BE2C (cell line): ENCODE results near the gene TMEM121B.

ENCODE experiments used
- DNase-seq: peaks from one replicate; pipeline ENCODE4 v3.0.0-alpha.2; 2020
- H3K27me3 ChIP-seq: fragments of 250-450 bp; sonication (Bioruptor Pico); 2 replicates; pipeline ENCODE4 v1.5.1; 2020; ENCODE audit warnings: mild to moderate bottlenecking
- H3K36me3 ChIP-seq: fragments of 250-450 bp; sonication (Bioruptor Pico); 2 replicates; pipeline ENCODE4 v1.5.1; 2020; ENCODE audit warnings: mild to moderate bottlenecking
- H3K4me1 ChIP-seq: fragments of 250-450 bp; sonication (Bioruptor Pico); 2 replicates; pipeline ENCODE4 v1.5.1; 2020
- H3K4me3 ChIP-seq: 2 replicates; pipeline ENCODE4 v1.5.1; 2011; ENCODE audit warnings: low read depth, low read length
- H3K9me3 ChIP-seq: fragments of 250-450 bp; sonication (Bioruptor Pico); 2 replicates; pipeline ENCODE4 v1.5.1; 2020
- CTCF ChIP-seq: IDR thresholded peaks from 2 replicates; pipeline ENCODE4 v1.5.1; 2012; ENCODE audit warnings: mild to moderate bottlenecking, low read depth, low read length

The TMEM121B gene

GRCh38 chr22:17140826-17141766 is 19.9 kb upstream of the TMEM121B start:
- DNase-seq: no peak
- Histone ChIP-seq H3K9me3 (no peaks in the 10 kb centered on the region), H3K4me3 (no peak overlapping the region), H3K4me1 (no peaks in the 10 kb centered on the region), H3K36me3 (peaks cover 32% of the 10 kb centered on the region), H3K27me3 (no peaks in the 10 kb centered on the region)
- no peak for TF ChIP-seq CTCF

GRCh38 chr22:17140022-17140421 is 18.9 kb upstream of the TMEM121B start:
- Histone ChIP-seq H3K27me3 (no peaks in the 10 kb centered on the region), H3K9me3 (no peaks in the 10 kb centered on the region), H3K4me3 (no peak overlapping the region), H3K4me1 (no peaks in the 10 kb centered on the region), H3K36me3 (peaks cover 30% of the 10 kb centered on the region)
- DNase-seq: no peak
- TF ChIP-seq CTCF: no peak

DNA sequence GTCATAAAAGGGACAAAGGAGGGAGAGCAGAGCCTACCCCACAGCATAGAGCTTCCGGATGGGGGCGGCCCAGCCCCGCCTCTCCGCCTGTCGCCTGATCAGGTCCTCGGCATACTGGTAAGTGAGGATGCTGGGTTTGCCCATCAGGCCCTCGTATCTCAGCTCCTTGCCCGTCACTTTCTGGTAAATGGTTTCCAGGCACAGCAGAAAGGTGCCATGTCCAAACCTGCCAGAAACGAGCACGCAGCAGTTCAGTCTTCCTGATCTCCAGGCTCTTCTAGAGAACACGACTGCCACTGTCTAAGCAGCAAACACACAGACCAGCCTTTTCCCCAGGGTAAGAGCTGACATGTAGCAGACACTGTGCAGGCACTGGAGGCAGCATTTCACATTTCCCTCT is 17.4 kb upstream of the TMEM121B start:
- TF ChIP-seq CTCF: no peak
- Histone ChIP-seq H3K4me3 (no peak overlapping the region), H3K36me3 (peaks cover 25% of the 10 kb centered on the region), H3K9me3 (no peaks in the 10 kb centered on the region), H3K4me1 (no peaks in the 10 kb centered on the region), H3K27me3 (no peaks in the 10 kb centered on the region)
- no peak for DNase-seq

DNA sequence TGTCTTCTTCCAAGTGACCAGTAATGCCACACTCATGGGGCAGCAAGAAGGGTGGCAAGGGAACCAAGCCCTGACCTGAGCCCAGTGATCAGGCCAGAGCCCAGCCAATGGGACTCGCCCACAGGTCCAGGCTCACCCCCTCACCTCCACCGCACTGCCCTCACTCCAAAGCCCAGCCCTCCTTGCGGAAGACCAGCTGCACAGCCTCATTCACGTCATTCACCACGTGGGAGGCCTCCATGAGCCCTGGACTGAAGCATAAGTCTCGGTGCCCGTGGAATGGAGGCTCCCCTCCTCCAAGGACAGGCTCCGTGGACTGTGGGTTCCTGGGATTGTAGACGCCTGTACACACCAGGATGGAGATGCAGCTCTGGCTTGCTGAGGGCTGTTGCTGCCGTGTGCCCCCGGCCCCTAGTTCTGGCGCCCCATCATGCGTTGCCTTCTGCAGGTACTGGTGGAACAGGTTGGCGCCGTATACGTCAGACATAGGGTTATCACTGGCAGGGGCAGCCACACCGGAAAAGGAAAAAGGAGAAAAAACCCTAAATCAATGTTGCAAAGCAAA is 16.8 kb upstream of the TMEM121B start:
- Histone ChIP-seq H3K27me3 (no peaks in the 10 kb centered on the region), H3K4me1 (no peaks in the 10 kb centered on the region), H3K4me3 (no peak overlapping the region), H3K36me3 (peaks cover 25% of the 10 kb centered on the region), H3K9me3 (no peaks in the 10 kb centered on the region)
- TF ChIP-seq CTCF: no peak
- DNase-seq: no peak

GRCh38 chr22:17137170-17137569 is 16.0 kb upstream of the TMEM121B start:
- TF ChIP-seq CTCF: no peak
- Histone ChIP-seq H3K27me3 (no peaks in the 10 kb centered on the region), H3K4me1 (no peaks in the 10 kb centered on the region), H3K9me3 (no peaks in the 10 kb centered on the region), H3K4me3 (no peak overlapping the region), H3K36me3 (peaks cover 25% of the 10 kb centered on the region)
- no peak for DNase-seq
